HG02852 (cell line): ENCODE data around the gene MSN.
"Not testable (repeated sequence)": the region's sequence is repeated elsewhere in the genome, so short reads cannot be mapped to it uniquely, and the experiment has no call there.

Source experiments
- ATAC-seq: cut with Tn5 transposase; IDR thresholded peaks from one replicate; pipeline ENCODE4 v1.9.1; 2021; ENCODE audit warnings: mild to moderate bottlenecking, moderate library complexity; ENCODE audit not compliant: unreplicated experiment

MSN gene

DNA sequence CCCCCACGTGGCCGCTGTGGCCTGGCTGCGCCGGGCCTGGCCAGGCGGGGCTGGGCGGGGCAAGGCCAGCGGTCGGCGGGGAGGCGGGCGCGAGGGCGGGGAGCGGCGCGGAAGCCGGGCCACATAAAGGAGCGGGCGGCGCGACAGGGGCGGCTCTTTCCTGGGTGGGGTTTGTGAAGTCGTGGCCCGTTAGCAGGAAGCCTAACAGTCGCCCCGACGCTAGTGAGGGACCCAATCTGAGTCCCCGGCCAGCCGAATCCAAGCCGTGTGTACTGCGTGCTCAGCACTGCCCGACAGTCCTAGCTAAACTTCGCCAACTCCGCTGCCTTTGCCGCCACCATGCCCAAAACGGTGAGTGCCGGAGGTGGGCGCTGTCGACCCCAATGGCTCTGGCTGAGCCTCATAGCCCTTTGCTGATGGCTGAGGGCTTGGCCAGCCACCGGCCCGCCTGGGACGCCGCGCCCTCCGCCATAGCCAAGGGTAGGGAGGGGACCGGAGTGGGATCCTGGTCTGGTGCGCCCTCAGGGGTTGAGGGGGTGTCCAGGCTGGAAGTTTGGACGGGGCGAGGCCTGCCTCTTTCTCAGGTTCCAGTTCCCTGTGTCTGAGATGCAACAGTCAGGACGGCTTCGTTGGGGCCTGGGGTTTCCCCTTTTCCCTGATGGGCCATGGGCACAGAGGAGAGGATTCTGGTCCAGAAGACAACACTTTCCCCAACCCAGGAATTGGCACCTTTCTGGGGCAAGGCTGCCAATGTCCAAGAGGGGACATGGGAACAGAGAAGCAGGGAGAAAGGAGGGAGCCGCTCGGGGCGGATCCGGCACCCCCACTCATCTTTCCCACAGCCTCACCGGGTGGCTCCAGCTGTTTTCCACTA is at the start of gene MSN:
Gene MSN (plus strand): TSS at position 152 of the 874 bp plus-strand sequence. CDS start 188 bp downstream, at position 340.
- peak; percentile 71 for ATAC-seq

DNA sequence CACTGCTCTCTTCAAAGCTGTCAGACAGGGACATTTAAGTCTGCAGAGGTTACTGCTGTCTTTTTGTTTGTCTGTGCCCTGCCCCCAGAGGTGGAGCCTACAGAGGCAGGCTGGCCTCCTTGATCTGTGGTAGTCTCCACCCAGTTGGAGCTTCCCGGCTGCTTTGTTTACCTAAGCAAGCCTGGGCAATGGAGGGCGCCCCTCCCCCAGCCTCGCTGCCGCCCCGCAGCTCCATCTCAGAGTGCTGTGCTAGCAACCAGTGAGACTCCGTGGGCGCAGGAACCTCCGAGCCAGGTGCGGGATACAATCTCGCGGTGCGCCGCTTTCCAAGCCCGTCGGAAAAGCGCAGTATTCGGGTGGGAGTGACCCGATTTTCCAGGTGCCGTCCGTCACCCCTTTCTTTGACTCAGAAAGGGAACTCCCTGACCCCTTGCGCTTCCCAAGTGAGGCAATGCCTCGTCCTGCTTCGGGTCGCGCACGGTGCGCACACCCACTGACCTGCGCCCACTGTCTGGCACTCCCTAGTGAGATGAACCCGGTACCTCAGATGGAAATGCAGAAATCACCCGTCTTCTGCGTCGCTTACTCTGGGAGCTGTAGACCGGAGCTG is 47.3 kb upstream of the MSN start:
- not testable (repeated sequence) for ATAC-seq

DNA sequence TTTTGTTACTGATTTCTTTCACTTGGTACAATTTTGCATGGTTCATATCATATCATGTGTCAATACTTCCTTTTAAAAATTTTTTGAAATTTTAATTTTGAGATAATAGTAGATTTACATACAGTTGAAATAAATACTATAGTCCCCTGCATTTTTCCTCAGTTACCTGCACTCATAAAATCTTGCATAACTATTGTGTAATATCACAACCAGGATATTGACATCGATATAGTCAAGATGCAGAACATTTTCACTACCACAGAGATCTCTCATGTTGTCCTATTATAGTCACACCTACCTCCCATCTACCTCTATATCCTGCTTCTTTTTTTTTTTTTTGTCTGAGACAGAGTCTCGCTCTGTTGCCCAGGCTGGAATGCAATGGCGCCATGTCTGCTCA is 36.7 kb upstream of the MSN start:
- ATAC-seq: no peak

DNA sequence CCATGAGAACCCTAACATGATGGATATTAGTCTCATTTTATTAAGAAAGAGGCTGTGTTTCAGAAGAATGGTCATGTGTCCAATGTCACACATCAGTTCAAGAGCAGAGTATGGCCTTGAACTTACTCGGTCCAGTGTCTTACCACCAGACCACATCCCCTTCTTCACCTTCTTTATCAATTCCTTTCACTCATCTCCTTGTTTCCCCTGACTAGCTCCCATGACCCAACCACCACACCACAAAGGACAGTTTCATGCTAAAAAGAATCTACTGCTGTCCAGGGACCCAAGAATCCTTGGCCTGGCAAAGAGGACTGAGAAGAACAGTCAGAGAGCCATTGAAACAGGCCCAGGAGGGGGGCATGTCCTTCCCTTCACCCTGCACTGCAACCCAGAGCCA is 33.6 kb upstream of the MSN start:
- no peak for ATAC-seq

DNA sequence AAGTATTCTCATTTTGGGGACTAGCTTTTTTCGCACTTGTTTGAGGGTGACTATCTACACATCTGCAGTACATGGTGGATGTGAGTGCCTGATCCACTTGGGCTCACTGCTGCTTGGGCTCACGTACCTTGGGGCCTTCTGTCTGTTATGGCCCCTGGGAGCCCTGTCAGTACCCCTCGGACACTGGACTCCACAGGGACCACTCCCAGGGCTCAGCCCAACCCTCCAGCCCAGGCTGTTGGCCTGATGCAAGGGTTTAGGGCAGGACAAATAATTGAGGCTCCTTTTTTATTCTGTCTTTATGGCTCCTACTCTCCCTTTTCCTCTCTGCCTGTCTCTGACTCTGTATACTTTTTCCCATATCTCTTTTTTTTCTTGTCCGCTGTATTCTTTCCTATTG is 32.7 kb upstream of the MSN start:
- ATAC-seq: no peak

DNA sequence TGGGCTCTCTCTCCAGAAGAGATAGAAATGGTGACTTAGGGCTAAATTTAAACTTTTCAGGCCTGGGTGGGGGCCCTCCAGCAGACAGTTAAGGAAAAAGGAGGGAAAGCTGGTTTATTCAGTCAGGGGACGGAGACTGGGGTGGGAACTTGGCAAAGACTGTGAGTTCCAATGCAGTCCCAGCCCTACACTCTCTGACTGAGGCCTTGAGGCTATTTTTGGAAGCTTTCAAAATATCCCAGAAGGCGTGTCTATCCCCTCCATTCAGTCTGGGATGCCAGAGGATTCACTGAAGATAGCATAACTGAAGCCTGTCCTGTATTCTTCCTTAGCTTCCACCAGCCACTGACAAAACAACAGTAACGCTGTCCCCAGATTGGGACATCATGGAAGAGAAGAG is 32.1 kb upstream of the MSN start:
- ATAC-seq: no peak

DNA sequence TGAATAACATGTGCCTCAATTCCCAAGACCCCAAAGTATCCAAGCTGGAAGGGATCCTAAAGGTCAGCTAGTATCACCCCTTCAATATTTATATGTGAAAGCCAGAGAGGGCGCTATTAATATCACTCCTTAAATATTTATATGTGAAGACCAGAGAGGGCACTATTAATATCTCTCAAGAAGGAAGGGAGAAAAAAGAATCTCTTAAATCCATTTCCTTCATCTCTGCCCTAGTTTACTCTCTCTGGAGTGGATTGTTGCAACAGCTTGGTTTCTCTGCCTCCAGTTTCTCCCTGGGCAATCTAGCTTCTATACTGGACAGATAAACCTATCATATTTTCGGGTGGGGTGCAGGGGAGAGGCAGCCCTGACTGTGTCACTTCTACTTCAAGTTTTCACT is 31.6 kb upstream of the MSN start:
- no peak for ATAC-seq

DNA sequence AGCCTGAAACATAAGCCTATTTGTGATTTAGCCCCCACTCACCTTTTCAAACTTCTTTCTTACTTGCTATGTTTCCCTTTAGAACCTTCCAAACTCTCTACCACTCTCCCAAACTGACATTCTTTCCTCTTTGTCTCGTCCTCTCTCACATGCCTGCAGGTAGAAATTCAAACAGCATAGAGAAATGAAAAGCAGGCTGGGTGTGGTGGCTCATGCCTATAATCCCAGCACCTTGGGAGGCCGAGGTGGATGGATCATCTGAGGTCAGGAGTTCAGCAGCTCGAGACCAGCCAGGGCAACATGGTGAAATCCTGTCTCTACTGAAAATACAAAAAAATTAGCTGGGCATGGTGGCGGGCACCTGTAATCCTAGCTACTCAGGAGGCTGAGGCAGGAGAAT is 31.2 kb upstream of the MSN start:
- not testable (repeated sequence) for ATAC-seq

DNA sequence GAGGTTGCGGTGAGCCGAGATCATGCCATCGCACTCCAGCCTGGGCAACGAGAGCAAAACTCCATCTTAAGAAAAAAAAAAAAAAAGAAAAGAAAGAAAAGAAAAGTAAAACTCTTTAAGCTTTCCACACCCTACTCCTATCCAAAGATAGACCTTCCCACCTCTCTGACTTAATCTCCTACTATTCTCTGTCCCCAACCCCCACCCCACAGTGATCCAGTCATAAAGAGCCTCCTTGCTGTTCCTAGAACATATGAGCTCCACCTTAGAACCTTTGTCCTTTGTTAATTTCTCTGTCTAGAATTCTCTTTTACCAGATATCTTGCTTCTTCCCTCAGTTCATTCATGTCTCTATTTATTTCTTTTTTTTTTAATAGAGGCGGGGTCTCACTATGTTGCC is 30.1 kb upstream of the MSN start:
- ATAC-seq: no peak

DNA sequence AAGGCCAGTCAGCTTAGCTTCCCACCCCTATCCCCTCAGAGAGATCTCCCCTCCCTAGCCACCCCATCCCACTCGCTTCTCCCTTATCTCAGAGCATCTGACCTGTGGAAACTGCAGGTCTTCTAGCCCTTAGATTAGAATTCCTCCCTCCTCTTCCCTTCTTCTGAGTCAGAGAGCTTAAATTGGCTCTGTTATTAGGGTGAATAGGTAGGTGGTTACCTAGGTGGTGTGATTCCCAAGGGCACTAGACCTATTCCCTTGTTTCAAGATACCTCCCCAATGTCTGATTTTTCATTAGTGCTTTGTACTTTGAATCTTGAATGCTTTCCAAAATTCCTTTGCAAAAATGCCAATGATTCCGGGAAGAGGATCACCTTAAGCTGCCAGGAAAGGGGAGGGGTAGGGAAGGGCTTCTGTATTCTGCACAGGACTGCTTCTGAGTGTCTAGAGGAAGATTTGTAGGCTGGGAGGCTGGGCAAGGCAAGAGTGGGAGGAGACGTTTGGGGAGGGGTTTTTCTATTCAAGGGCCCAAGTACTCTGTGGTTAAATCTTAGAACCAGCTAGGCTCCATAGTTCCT is 24.5 kb upstream of the MSN start:
- no peak for ATAC-seq

DNA sequence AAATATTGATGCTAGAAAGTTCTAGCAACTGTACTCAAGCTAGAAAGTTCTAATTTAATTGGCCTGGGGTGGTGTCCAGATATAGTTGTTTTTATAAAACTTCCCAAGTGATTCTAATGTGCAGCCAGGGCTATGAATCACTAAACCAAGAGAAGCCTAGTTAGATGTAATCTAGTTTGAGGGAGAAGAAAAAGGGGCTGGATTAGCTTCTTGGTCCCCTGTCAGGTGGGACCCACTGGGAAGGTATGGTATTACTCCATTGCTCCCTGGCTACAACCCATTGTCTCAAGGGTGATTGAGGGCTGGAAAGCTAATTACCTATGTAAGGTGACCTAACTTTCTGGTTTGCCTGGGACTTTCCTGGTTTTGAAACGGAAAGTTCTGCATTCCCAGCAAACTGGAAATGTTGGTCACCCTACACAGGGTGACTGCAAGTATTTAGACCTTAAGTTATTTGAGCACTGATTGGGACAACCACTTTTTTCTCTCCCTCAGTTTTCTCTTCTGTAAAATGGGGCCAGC is 23.9 kb upstream of the MSN start:
- no peak for ATAC-seq

DNA sequence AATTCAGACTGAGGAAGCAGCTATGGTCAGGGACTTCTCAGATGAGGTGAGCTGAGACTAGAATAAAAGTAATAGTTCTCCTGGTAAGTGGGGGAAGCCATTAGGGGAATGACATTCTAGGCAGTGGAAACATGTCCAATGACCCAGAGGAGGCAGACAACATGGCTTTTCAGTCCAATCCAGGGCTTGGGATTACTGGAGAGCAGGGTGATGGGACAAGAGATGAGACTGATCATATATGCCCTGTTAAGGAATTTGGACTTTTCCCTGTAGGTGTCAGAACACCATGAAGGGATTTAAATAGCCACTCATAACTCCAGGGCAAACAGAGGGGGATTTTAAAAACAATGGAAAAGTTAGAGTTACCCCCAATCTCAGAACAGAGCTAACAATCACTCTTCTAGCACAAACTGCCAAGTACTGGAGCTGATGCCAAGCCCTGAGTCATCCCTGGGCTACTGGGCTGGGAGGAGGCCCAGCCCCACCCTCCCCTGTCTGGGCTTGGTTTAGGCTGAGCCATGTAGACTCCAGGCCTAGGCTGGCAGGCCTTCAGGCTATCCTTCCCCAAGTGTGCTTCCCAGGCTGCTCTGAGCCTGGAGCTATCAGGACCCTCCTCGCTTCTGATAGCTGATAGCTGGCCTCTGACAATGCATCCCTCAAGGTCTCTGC is 22.7 kb upstream of the MSN start:
- ATAC-seq: no peak

DNA sequence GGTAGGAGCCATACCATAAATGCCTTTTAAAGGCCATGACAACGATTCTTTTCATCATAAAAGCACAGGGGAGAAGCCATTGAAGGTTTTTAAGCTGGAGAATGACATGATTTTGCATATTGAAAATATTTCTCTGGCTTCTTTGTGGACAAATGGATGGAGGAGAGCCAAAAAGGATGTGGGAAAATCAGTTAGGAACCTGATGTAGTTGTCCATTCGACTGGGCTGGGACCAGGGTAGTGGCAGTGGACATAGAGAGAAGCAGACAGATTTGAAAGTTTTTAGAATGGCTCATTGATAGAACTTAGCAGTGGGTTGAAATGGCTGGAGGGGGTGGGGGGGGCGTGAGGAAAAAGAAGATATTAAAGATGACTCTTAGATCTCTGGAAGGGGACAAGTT is 19.7 kb upstream of the MSN start:
- no peak for ATAC-seq

DNA sequence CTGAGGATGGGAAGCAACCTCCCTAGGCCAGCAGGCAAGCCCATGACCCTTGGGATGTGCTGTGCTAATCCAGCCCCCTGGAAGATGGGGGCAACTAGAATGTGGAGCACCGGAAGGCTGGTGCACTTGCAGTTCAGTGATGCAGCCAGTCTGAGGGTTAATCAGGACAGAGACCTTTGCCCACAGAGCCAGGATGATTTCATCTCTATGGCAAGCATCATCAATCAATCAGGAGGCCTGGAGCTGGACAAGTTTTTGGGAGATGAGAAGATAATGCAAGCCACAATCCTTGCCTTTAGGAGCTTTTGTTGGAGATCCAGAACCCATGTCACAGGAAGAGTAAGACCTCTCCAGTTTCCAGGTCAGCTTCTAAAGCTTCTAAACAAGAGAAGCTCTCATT is 15.4 kb upstream of the MSN start:
- no peak for ATAC-seq

DNA sequence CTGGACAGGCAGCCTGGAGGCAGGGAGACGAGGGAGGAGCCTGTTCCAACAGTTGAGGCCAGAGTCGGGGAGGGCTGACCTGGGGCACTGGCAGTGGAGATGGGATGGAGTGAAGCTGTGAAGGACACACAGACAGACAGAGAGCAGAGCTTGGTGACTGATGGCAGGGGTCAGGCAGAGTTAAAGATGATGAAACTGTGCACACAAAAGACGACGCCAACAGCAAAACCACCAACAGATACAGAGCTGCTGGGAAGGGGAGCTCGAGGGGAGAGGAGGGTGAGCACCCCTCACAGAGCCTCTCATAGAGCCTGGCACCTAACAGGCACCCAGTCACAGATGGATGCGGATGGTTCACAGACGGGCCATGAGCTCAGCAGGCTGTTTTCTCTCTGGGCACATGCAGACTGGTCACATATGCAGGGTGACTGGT is 10.4 kb upstream of the MSN start:
- ATAC-seq: not testable (repeated sequence)

DNA sequence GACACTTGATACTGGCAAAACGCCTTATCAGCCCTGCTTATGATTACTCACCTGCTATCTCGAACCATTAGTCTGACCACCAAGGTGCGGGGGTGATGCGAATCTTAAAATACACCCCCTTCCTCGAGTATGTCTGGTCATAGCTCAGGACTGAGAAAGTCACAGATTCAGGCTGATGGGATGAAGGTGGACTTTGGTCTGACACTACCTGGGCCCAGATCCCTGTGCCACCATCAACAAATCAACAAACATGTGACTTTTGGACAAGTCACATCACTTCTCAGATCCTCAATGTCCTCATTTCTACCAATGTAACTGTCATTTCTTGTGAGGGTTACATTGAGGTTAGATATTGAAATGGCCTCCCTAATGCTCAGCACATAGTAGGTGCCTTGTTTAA is 9.8 kb upstream of the MSN start:
- no peak for ATAC-seq

DNA sequence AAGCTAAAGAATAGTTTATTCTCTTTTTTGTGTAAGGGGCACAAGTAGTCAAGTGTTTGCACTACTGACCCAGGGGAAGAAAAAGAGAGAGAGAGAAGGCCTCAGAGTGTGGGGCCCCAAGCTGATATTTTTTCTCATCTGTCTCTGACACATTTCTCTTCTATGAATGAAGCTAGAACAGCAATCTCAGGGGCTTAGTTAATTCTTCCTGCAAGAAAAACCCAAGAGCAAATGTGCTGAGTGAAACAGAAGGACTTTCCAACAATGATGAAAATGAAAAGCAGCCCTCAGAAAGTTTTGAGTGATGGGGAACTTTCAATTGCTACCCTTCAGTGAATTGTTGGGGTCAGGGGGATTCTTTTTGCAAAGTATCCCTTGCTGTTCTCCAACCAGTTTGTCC is 9.2 kb upstream of the MSN start:
- no peak for ATAC-seq

DNA sequence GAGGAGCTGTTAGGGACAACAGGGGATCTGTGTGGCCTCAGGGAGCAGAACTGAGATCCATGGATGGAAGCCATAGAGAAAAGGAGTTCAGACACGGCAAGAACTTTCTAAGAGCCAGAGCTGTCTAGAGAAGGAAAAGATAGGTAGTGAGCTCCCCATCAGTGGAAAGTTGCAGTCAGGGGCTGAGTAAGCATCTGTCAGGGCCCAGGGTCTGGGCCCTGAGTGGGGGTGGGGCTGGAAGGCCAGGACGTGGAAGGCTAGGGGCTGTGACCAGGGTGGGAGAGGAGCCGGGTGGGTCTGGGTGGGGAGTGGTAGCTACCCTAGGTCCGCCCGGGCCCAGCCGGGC is 324 bp upstream of the MSN start:
- ATAC-seq: peak; percentile 24

DNA sequence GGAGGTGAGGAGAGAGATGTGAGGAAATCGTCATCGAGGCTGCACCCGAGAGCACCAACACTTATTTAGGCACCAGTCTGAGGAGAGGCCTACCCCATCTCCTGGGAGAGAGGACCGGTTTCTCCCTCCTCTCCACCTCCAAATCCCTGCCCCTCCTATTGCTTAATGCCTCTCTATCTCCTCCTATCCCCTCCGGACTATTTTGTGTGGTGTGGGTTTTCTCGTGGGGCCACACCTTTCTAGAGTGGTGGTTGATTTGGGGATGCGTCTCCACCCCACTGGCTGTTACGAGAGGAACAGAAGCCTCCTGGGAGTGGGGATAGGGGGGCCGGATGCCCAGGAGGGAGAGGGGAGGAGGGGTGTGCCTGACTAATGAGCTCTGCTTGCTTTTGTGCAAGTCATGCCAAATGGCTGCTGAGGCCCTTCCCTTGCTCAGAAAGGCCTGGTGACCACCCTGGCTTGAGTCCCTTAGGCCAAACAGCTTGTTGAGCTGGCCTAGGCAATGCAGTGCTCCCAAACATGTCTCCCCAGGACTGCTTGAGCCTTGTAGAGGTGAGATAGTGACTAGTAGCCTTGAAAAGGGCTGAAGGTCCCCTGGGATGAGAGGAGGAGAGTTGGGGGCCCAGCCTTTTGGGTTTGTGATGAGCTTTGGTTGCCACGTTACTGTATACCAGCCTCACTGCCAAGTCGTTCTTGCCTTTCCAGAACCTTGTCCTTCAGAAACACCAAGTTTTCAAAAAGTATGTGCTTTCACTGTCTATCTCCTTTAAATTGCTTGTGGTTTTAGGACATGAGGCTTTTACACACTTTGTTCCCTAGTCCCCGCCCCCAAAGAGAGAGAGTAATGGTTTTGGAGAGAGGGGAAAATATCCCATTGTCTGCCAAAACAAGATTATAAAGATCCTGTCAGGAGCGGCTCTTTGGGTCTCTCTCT is 1.2 kb downstream of the MSN start:
- peak; percentile 33 for ATAC-seq

DNA sequence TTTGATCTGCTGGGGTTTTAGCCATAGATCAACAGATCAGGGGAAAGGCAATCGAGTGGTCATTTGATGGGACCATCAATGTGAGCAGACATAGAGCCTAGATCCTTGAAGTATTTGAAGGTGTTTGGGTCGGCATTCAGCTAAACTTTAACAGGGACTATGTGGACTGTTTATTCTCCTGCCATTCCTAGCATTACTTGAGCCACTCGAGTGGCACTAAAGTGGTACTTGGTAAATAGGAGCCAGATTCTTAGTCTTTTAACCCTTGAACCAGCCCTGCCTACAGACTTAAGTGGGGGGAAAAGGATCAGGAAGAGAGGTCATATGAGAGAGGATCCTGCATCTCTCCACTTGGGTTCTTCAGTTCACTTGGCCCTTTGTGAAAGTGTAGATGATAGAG is 3.8 kb downstream of the MSN start:
- no peak for ATAC-seq
